HG03469 (cell line): ENCODE data around the gene ELL2.

Source experiments
- ATAC-seq: cut with Tn5 transposase; IDR thresholded peaks from one replicate; pipeline ENCODE4 v1.9.1; 2021; ENCODE audit warnings: mild to moderate bottlenecking, moderate library complexity, moderate number of reproducible peaks; ENCODE audit not compliant: unreplicated experiment

The ELL2 gene

DNA sequence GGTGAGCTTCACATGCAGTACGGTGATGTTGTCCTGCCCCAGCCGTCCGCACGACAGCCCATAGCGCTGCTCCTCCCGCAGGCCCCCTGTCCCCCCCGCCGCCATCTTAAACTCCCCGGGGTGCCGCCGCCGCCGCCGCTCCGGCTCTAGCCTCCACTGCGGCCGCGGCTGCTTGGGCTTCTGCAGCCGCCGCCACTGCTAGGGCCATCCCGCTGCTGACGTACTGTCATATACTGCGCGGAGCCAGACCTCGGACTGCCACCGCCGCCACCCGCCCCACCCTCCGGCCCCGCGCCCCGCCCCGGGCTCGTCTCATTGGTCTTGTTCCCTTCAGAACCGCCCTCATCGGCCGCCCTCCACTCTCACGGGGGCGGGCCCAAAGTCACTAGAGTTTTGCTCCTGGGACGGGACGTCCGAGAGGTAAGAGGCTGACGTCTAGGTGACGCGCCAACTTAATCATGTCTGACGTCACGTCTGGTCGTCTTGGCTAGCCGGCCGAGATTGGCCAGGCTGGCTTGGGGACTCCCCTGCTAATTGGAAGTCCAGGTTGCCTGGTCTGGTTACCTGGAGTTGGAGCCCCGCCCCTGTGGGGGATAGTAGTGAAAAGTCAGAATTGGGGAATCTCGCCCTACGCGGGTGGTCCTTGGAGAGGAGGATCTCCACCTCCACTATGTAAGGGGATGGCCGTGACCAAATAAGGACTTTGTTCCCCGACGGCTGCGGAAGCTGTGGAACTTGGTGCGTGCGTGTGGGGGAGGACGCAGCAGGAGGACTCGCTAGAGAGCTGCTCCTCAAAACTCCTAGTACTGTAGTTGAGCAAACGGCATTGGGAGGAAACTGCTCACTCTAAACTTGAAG, at the start of gene ELL2:
Gene ELL2, minus strand, starts transcription at position 235 of the 858 bp plus-strand sequence. Its CDS starts 130 bp downstream, at position 105.
- peak; percentile 88 for ATAC-seq

- no peak for ATAC-seq
Measured at GRCh38 chr5:96008987-96009647, 47.5 kb upstream of the ELL2 start.

- no peak for ATAC-seq
Measured at GRCh38 chr5:96008487-96008886, 46.8 kb upstream of the ELL2 start.

DNA sequence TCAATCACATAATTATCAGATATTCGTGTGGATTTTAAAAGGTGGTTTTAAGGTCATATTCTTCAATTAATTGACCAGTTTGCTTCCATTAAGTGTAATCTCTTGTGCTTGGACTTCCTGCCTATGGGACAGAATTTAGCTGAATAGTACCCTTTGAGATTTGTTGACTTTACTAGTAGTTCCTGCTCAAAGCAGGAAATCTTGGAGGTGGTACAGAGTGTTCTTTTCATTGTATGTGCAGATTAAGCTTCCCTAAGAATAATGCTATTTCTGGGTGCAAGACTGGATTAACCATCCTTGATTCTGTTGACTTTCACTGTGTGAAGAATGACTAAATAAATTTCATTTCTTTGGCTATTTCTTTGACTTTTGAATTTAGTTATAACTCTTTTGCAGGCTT, 45.4 kb upstream of the ELL2 start:
- ATAC-seq = no peak

- no peak for ATAC-seq
Measured at GRCh38 chr5:96006291-96006690, 44.6 kb upstream of the ELL2 start.

- ATAC-seq = no peak
Measured at GRCh38 chr5:96004754-96005153, 43.1 kb upstream of the ELL2 start.

DNA sequence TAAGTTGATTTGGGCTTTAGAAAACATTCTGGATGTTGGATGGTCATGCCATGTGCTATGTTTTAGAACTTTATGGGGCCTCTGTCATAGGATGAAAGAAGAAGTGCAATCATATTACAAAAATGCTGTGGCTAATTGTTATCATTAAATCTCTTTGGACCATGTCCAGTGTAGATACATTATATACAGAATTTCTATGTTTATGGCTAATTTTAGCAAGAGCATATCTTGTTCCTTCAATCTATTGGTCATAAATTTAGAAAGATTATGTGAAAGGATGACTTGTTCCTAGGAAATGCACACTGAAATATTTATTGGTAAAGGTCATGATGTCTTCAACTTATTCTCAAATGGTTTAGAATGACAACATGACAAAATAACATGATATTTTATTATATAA, 42.4 kb upstream of the ELL2 start:
- ATAC-seq = no peak

DNA sequence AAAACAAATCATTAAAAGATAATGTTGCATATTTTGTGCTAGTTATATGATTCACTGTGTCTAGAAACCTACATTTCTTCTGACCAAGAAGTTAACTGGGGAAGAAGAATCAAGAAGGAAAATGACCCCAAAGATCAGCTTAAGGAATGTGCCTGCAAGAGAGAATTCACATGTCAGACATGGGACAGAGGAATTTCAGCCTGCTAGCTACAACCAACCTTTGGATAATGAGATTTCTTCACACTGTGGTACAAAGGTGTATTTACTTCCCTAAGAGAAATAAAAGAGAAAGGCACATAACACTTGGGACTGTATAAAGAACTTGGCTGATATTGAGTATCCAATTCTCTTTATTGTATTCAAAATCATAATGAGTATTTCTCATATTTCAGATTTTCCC, 39.6 kb upstream of the ELL2 start:
- no peak for ATAC-seq

- no peak for ATAC-seq
Measured at GRCh38 chr5:96000308-96000707, 38.7 kb upstream of the ELL2 start.

- ATAC-seq = no peak
Measured at GRCh38 chr5:95996904-95997723, 35.5 kb upstream of the ELL2 start.

DNA sequence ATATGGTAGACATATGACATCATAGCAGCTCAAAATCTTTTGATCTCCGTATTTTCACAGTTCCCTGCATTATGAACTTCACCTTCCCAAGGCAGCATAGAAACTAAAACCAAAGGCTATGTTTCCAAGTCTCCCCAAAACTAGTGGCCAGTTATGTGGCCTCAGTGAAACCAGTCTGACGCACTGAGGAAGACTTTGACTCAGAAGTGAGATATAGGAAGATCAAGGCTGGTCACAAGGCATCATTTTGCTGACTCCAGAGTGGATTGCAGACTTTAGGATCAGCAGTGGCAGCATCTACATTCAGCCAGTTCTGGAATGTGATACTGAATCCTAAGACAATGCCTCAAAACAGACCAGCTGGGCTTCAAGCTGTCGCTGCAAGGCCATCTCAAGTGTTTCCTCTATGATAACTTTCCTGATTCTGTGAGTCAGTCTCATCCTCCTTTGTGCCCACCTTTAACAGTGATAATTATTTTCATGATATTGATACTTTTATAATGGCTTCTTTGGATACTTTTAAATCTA, 34.4 kb upstream of the ELL2 start:
- no peak for ATAC-seq

- ATAC-seq = no peak
Measured at GRCh38 chr5:95993776-95994175, 32.1 kb upstream of the ELL2 start.

DNA sequence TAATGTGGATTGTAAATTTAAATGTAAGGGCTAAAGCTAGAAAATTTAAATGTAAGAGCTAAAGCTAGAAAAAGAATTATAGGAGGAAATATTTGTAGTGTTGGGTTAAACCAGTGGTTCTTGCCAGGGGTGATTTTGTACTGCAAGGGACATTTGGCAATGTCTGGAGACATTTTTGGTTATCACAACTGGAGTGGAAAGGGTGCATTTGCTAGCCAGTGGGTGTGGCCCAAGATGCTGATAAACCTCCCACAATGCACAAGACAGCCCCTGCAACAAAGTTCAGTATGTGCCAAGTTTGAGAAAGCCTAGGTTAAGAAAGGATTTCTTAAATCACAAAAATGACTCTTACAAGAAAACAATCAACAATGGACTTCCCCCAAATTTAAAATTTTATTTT, 31.6 kb upstream of the ELL2 start:
- ATAC-seq = no peak

GRCh38 chr5:95989283-95990048, 27.8 kb upstream of the ELL2 start:
- ATAC-seq = no peak

- no peak for ATAC-seq
Measured at GRCh38 chr5:95988877-95989276, 27.2 kb upstream of the ELL2 start.

DNA sequence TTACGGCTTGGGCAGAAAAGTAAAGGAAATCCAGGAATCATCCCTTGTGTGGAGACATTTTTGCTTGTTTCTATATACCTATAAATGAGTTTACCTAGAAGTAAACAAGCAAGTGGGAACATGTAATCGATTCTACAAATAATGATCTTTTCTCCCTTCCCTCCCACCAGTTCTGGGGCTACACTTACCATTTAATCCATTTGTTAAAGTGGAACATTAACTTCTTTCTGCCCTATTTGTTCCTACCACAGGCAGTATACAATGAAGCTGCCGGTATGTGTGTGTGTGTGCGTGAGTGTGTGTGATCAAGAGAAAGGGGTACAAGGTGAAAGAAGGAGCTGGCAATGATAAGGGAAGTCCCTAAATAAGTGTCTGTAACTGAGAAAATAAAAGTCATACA, 26.4 kb upstream of the ELL2 start:
- ATAC-seq = no peak

GRCh38 chr5:95986937-95987520, 25.4 kb upstream of the ELL2 start:
- ATAC-seq = no peak

GRCh38 chr5:95986001-95986400, 24.4 kb upstream of the ELL2 start:
- no peak for ATAC-seq

DNA sequence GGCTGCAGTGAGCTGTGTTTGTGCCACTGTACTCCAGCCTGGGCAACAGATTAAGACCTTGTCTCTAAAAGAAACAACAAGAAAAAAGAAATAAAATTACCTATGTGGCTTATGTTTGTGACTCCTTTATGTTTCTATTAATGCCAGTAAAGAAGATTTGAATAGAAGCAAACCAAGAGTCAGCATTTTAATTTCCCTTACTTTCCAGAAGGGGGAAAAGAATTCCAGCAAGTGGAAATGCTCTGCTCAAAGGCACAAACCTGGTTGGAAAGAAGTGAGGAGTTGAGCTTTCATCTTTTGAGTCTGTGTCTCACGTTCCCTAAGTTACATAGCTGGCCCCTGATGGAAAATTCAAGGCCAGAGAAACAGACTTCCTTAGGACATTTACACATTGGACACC, 23.6 kb upstream of the ELL2 start:
- ATAC-seq = no peak

DNA sequence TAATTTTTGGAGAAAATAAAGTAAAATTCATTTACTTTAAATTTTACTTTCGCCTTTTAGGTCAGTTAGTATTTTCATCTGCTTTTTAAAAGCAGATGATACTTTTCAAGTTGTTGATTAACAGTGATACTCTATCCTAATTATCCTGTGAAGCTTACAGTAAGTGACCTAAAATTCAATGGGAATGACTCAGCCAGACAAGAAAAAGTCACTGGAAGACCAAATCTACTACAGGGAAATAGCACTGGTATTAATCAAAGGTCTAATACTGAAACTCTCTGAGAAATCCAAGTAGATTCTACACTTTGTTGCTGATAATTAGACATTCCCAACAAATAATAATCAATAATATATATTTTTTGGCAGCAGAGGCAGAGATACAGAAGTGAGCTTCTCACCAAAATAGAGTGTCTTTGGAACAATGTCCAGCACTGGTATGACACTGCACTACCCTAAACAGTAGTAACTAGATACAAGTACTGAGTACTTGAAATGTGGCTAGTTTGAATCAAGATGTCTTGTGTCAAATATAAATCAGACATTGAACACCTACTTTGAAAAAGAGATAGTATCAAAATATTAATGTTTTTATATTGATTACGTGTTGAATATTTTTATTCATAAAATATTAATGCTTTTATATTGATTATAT, 22.8 kb upstream of the ELL2 start:
- ATAC-seq = no peak
